ENCODE results near the gene SPSB3.

GRCh38 chr16:1771864-1772361 is 10.5 kb downstream of the SPSB3 start:
- TF ChIP-seq CTCF (IDR thresholded peaks at IDR 0.05; ENCODE audit: low read depth, low read length, poor library complexity, severe bottlenecking) (no peak), EZH2phosphoT487 (IDR thresholded peaks at IDR 0.05; ENCODE audit: borderline replicate concordance, low read length) (no peak)

All from DOHH2 (cell line).